ENCODE results near the gene TMEM109.

Gene TMEM109

GRCh38 chr11:60971520-60971919 lies 57.6 kb downstream of the TMEM109 start, which contains the start of gene CD6:
Gene CD6, plus strand, starts transcription at chr11:60971680. Its CDS starts 186 bp downstream, at chr11:60971866.
- no peak for DNase-seq (ENCODE audit: low read depth, low spot score)
- in situ Hi-C loops (cut with HindIII; ENCODE audit: low sequenced_read_pairs) = no loop called here
- no peak for TF ChIP-seq CTCF (IDR thresholded peaks at IDR 0.05; ENCODE audit: low read depth, low read length)
- H3K4me3 ChIP-seq (ENCODE audit: low read depth, low read length) = no peak within 1 kb of the TSS

GRCh38 chr11:60972182-60973030 lies 58.4 kb downstream of the TMEM109 start:
- TF ChIP-seq CTCF (IDR thresholded peaks at IDR 0.05; ENCODE audit: low read depth, low read length) = no peak
- no peak for DNase-seq (ENCODE audit: low read depth, low spot score)
- no peak overlapping the region for H3K4me3 ChIP-seq (ENCODE audit: low read depth, low read length)
- in situ Hi-C loops (cut with HindIII; ENCODE audit: low sequenced_read_pairs) = no loop called here

Data from astrocyte of the spinal cord (primary cell).